Activated naive CD4-positive, alpha-beta T cell treated with anti-CD3 and anti-CD28 coated beads for 36 hours (primary cell): ENCODE measurements around the gene EEPD1. TPM values are rescaled to one million over a fixed set of nuclear protein-coding genes. Genes with fewer than 3 reads are reported as not detected.

Source experiments
- CTCF ChIA-PET: fragments of 350-600 bp; sonication (Branson Sonifier 250); formaldehyde crosslinking; loops from one replicate; lab custom pipeline; 2021; ENCODE audit warnings: antibody characterized with exemption; lab: Charles Lee
- DNase-seq: peaks from one replicate; pipeline ENCODE4 v3.0.0-alpha.2; 2020
- H3K27ac Mint-ChIP-seq: one replicate; pipeline ENCODE4 v1.8.0; 2021; ENCODE audit warnings: mild to moderate bottlenecking, mixed read lengths
- H3K27me3 Mint-ChIP-seq: one replicate; pipeline ENCODE4 v1.8.0; 2021; ENCODE audit warnings: low read depth, mixed read lengths
- H3K36me3 Mint-ChIP-seq: one replicate; pipeline ENCODE4 v1.8.0; 2021; ENCODE audit warnings: low read depth, mixed read lengths
- H3K4me1 Mint-ChIP-seq: one replicate; pipeline ENCODE4 v1.8.0; 2021; ENCODE audit warnings: low read depth, mixed read lengths
- H3K4me3 Mint-ChIP-seq: one replicate; pipeline ENCODE4 v1.8.0; 2021; ENCODE audit warnings: mild to moderate bottlenecking, moderate library complexity, mixed read lengths
- H3K9me3 Mint-ChIP-seq: one replicate; pipeline ENCODE4 v1.8.0; 2021; ENCODE audit warnings: mixed read lengths
- intact Hi-C: fragments of 100-400 bp; cut with micrococcal nuclease; formaldehyde crosslinking; loops from one replicate; pipeline ENCODE4 v1.15.1; 2023
- total RNA-seq, 2 experiments: library from RNA; stranded (reverse); gene quantifications; one replicate each; pipeline ENCODE4 v1.2.3, GENCODE V29; 2021

The EEPD1 gene
- total RNA-seq, 2 experiments from 2014 or later, result 0.49 to 0.50 TPM

- Mint-ChIP-seq H3K27me3 (no peaks in the 10 kb centered on the region), H3K4me3 (no peak overlapping the region), H3K9me3 (no peaks in the 10 kb centered on the region), H3K27ac (peak overlapping the region; percentile 61), H3K4me1 (peaks cover 45% of the 10 kb centered on the region), H3K36me3 (no peaks in the 10 kb centered on the region)
- intact Hi-C loops, result loop anchor here (1.0 to 10.0 kb wide), 6 partner anchors 79 to 1075 kb away; partner anchors contain the start of genes HERPUD2 and SEPTIN7
- DNase-seq, result peak; percentile 71
- CTCF ChIA-PET, result interaction anchor here (0.7 to 3.1 kb wide), 10 partner anchors 10 to 370 kb away, joined by 3 to 9 read pairs (median 4); a partner anchor contains a TSS
Observed at GRCh38 chr7:36287371-36288241, 134.6 kb downstream of the EEPD1 start.

GRCh38 chr7:36288501-36288900 lies 135.4 kb downstream of the EEPD1 start:
- no peaks in the 10 kb centered on the region for H3K9me3 Mint-ChIP-seq
- no peaks in the 10 kb centered on the region for H3K27me3 Mint-ChIP-seq
- no peak for DNase-seq
- peaks cover 38% of the 10 kb centered on the region for H3K4me1 Mint-ChIP-seq
- no peak overlapping the region for H3K27ac Mint-ChIP-seq
- intact Hi-C loops, result loop anchor here (1.0 to 10.0 kb wide), 5 partner anchors 173 to 1074 kb away; partner anchors contain the start of genes HERPUD2 and SEPTIN7
- H3K36me3 Mint-ChIP-seq, result no peaks in the 10 kb centered on the region
- H3K4me3 Mint-ChIP-seq, result no peak overlapping the region
- CTCF ChIA-PET, result interaction anchor here (0.5 to 6.5 kb wide), 7 partner anchors 11 to 599 kb away, joined by 3 to 72 read pairs (median 5); no protein-coding TSS in a partner anchor

- no peaks in the 10 kb centered on the region for H3K27me3 Mint-ChIP-seq
- no peak for DNase-seq
- CTCF ChIA-PET, result interaction anchor here (0.7 to 6.5 kb wide), 5 partner anchors 29 to 580 kb away, joined by 3 to 72 read pairs (median 6); no protein-coding TSS in a partner anchor
- H3K9me3 Mint-ChIP-seq, result no peaks in the 10 kb centered on the region
- H3K4me3 Mint-ChIP-seq, result no peak overlapping the region
- no peak overlapping the region for H3K27ac Mint-ChIP-seq
- intact Hi-C loops, result loop anchor here (2.0 to 10.0 kb wide), 4 partner anchors 29 to 1072 kb away; partner anchors contain the start of gene HERPUD2
- H3K36me3 Mint-ChIP-seq, result no peaks in the 10 kb centered on the region
- peaks cover 31% of the 10 kb centered on the region for H3K4me1 Mint-ChIP-seq
Observed at GRCh38 chr7:36289833-36290661, 137.0 kb downstream of the EEPD1 start.

GRCh38 chr7:36291387-36292316 lies 138.6 kb downstream of the EEPD1 start:
- peak; percentile 79 for DNase-seq
- Mint-ChIP-seq H3K36me3 (no peaks in the 10 kb centered on the region), H3K4me3 (peak overlapping the region; percentile 59), H3K27ac (no peak overlapping the region), H3K27me3 (no peaks in the 10 kb centered on the region), H3K4me1 (peaks cover 24% of the 10 kb centered on the region), H3K9me3 (no peaks in the 10 kb centered on the region)
- intact Hi-C loops, result loop anchor here (1.0 to 2.0 kb wide), 4 partner anchors 27 to 374 kb away; no protein-coding TSS in a partner anchor
- CTCF ChIA-PET, result interaction anchor here (0.6 to 6.5 kb wide), 24 partner anchors 8 to 380 kb away, joined by 3 to 72 read pairs (median 3); no protein-coding TSS in a partner anchor

- intact Hi-C loops, result no loop called here
- Mint-ChIP-seq H3K27ac (no peak overlapping the region), H3K4me1 (peaks cover 9% of the 10 kb centered on the region), H3K9me3 (no peaks in the 10 kb centered on the region), H3K36me3 (no peaks in the 10 kb centered on the region), H3K27me3 (no peaks in the 10 kb centered on the region), H3K4me3 (no peak overlapping the region)
- CTCF ChIA-PET, result no interaction called here
- DNase-seq, result no peak
Observed at GRCh38 chr7:36295090-36295489, 142.0 kb downstream of the EEPD1 start.

GRCh38 chr7:36296284-36296683 lies 143.2 kb downstream of the EEPD1 start:
- Mint-ChIP-seq H3K36me3 (no peaks in the 10 kb centered on the region), H3K27ac (no peak overlapping the region), H3K27me3 (no peaks in the 10 kb centered on the region), H3K9me3 (no peaks in the 10 kb centered on the region), H3K4me3 (no peak overlapping the region), H3K4me1 (peaks cover 9% of the 10 kb centered on the region)
- no peak for DNase-seq
- CTCF ChIA-PET, result no interaction called here
- intact Hi-C loops, result no loop called here

GRCh38 chr7:36297364-36298009 lies 144.4 kb downstream of the EEPD1 start:
- Mint-ChIP-seq H3K27ac (no peak overlapping the region), H3K27me3 (no peaks in the 10 kb centered on the region), H3K9me3 (no peaks in the 10 kb centered on the region), H3K4me3 (no peak overlapping the region), H3K36me3 (no peaks in the 10 kb centered on the region), H3K4me1 (no peaks in the 10 kb centered on the region)
- intact Hi-C loops, result no loop called here
- CTCF ChIA-PET, result interaction anchor here (0.5 to 0.9 kb wide), 2 partner anchors 22 to 305 kb away, joined by 3 to 4 read pairs; no protein-coding TSS in a partner anchor
- no peak for DNase-seq

GRCh38 chr7:36298106-36298505 lies 145.1 kb downstream of the EEPD1 start:
- intact Hi-C loops, result no loop called here
- DNase-seq, result no peak
- Mint-ChIP-seq H3K27me3 (no peaks in the 10 kb centered on the region), H3K27ac (no peak overlapping the region), H3K4me1 (no peaks in the 10 kb centered on the region), H3K36me3 (no peaks in the 10 kb centered on the region), H3K4me3 (no peak overlapping the region), H3K9me3 (no peaks in the 10 kb centered on the region)
- CTCF ChIA-PET, result interaction anchor here (0.5 to 0.9 kb wide), 2 partner anchors 21 to 304 kb away, joined by 3 to 4 read pairs; no protein-coding TSS in a partner anchor

- H3K27ac Mint-ChIP-seq, result no peak overlapping the region
- H3K36me3 Mint-ChIP-seq, result no peaks in the 10 kb centered on the region
- no peaks in the 10 kb centered on the region for H3K27me3 Mint-ChIP-seq
- intact Hi-C loops, result no loop called here
- H3K9me3 Mint-ChIP-seq, result no peaks in the 10 kb centered on the region
- H3K4me3 Mint-ChIP-seq, result no peak overlapping the region
- H3K4me1 Mint-ChIP-seq, result no peaks in the 10 kb centered on the region
- CTCF ChIA-PET, result interaction anchor here (1.9 to 2.1 kb wide), 2 partner anchors 8 to 19 kb away, joined by 7 to 9 read pairs; no protein-coding TSS in a partner anchor
- DNase-seq, result no peak
Observed at GRCh38 chr7:36299223-36299774, 146.2 kb downstream of the EEPD1 start.

GRCh38 chr7:36299823-36300341 lies 146.8 kb downstream of the EEPD1 start:
- intact Hi-C loops, result no loop called here
- CTCF ChIA-PET, result interaction anchor here (0.6 to 2.1 kb wide), 4 partner anchors 8 to 364 kb away, joined by 3 to 9 read pairs (median 5); no protein-coding TSS in a partner anchor
- Mint-ChIP-seq H3K27me3 (no peaks in the 10 kb centered on the region), H3K27ac (no peak overlapping the region), H3K4me3 (no peak overlapping the region), H3K36me3 (no peaks in the 10 kb centered on the region), H3K4me1 (no peaks in the 10 kb centered on the region), H3K9me3 (no peaks in the 10 kb centered on the region)
- no peak for DNase-seq
